GM21390 (cell line): ENCODE data around the gene MYOD1.

Experiments used
- ATAC-seq: cut with Tn5 transposase; IDR thresholded peaks from one replicate; pipeline ENCODE4 v1.9.1; 2021; ENCODE audit not compliant: unreplicated experiment

MYOD1 gene

DNA sequence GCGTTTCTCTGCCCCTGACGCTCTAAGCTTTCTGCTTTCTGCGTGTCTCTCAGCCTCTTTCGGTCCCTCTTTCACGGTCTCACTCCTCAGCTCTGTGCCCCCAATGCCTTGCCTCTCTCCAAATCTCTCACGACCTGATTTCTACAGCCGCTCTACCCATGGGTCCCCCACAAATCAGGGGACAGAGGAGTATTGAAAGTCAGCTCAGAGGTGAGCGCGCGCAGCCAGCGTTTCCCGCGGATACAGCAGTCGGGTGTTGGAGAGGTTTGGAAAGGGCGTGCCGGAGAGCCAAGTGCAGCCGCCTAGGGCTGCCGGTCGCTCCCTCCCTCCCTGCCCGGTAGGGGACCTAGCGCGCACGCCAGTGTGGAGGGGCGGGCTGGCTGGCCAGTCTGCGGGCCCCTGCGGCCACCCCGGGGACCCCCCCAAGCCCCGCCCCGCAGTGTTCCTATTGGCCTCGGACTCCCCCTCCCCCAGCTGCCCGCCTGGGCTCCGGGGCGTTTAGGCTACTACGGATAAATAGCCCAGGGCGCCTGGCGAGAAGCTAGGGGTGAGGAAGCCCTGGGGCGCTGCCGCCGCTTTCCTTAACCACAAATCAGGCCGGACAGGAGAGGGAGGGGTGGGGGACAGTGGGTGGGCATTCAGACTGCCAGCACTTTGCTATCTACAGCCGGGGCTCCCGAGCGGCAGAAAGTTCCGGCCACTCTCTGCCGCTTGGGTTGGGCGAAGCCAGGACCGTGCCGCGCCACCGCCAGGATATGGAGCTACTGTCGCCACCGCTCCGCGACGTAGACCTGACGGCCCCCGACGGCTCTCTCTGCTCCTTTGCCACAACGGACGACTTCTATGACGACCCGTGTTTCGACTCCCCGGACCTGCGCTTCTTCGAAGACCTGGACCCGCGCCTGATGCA, at the start of gene MYOD1:
MYOD1 (plus strand) TSS at position 544 of the 910 bp plus-strand sequence; CDS start at position 756, 212 bp downstream.
- ATAC-seq: no peak

DNA sequence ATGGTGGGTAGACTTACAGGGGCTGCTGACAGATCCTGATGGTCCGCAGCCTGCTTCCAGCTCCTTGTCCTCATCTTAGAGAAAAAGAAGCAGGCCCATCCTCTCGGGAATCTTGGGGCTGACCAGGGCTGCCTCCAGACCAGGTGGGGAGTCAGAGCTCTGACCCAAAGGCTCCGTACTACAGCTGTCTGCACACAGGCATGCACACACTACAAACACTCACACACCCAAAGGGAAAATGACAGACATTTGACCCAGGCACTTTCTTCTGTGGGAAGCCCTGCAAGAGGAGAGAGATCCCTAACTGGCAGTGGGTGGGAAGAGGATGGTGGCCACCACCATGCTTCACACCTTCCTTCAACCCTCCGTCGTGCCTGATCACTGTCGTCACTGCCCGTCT, 46.9 kb upstream of the MYOD1 start:
- no peak for ATAC-seq

- ATAC-seq: no peak
Measured at GRCh38 chr11:17673951-17674350, 45.4 kb upstream of the MYOD1 start.

DNA sequence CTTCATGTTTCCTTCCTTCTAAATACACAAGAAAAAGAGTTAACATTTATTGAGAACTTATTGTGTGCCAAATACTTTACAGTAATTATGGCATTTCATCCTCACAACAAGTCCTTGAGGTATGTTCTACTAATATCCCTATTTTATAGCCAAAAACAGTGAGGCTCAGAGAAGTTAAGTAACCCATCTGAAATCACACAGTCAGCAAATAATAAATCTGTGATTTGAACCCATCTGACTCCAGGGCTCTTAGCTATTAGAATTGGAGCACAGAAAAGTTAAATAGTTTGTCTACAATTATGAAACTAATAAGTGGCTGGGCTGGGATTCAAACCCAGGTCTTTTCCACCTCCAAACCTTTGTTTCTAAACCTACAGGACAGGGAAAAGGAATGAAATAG, 36.5 kb upstream of the MYOD1 start:
- ATAC-seq: no peak

GRCh38 chr11:17683377-17684161, 35.8 kb upstream of the MYOD1 start:
- no peak for ATAC-seq

DNA sequence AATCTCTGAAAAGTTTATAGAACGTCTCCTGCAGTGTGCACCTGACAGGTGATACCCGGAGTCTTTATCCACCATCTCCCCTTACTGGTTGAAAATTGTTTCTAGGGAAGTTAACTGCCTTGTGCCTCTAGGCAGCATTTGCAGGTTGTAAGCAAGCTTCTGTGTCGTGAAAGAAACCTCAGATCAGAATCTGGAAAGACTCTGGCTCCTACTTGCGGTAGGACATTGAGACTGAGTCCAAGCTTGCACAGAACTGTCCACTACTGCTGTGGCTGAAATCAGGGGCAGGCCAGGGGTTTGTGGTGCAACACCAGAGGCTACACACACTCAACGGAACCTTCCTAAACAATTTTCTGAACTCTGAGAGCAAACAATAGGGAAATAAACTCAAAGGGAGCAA, 34.8 kb upstream of the MYOD1 start:
- no peak for ATAC-seq

DNA sequence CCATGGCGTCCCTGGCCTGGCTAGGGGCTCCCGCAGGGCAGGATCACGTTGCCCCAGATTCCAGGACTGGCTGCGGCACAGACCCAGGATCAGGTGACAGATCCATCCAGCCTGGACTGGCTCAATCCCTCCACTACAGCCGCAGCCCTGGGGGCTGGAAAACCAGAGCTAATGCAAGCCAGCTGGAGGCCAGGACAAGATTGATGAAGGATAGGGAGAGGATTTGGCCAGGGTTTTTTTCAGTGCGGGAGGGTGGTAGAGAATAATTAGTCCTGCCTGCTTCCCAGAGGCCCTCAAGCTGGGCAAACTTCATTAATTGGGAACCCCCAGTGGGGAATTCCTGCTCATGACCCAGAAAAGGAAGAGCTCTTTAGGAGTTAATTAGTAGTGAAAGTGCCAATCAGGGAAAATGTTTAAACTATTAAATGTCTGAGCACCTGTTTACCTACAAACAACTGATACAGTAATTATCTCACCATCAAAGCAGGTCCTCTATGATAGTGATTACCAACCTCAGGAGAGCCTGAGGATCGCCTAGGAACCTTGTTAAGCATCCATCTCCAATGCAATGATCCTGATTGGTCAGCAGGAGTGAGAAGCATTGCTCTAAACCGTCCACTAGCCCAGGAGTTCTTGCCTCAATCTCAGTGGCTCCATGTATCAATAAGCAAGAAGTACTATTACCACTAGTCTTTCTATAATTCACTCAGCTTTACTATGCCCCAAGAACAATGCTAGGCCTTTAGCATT, 33.0 kb upstream of the MYOD1 start:
- no peak for ATAC-seq

DNA sequence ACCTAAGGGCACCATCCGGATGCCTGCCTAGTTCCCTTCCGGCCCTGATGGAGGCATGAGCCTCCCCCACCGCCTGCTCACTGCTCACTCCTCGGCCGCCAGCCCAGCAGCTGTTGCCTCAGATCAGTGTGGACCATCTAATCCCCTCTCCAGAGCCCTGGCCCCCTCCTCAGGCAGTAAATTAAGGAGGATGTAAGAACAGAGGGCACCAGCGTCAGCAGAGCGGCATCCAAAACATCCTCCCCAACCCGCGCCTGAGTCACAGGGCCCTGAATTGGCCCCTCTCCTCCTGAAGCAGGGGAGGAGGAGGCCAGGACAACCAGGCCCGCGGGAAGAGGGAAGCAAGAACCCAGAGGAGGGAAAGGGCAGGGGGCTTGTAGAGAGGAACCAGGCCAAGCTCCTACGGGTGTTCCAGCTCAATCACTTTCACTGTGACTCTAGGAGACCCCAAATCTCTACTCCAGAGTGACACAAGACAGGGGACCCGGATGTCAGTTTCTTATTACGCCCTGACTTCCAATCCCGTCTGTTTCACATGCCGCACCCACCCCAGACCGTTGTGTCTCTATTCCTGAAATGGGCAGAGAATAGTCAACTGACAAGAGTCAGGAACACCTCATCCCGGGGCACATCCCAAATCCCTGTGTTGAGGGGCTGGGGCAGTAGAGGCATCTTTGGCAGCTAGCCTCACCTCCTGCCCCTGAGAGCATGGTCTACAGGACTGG, 31.3 kb upstream of the MYOD1 start:
- ATAC-seq: no peak

GRCh38 chr11:17691550-17691949, 27.8 kb upstream of the MYOD1 start:
- ATAC-seq: no peak

DNA sequence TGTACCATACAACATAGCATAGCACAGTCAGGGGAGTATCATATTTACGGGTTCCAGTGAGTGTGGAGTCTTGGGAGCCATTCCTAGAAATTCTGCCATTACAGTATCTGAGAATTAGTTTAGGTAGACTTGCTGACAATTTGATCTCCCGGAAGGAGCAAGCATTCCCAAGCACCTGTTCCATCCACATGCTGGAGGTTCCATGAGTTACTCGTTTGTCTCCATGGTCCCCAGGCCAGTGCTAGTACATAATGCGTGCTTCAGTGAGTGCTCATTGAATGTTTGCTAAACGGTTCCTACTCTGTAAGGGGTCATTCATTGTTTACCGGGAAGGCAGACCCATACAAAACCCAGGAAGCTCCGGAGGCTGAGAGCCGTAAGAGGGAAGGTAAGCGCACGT, 27.4 kb upstream of the MYOD1 start:
- no peak for ATAC-seq

GRCh38 chr11:17692931-17693330, 26.4 kb upstream of the MYOD1 start:
- no peak for ATAC-seq

GRCh38 chr11:17693531-17693930, 25.8 kb upstream of the MYOD1 start:
- ATAC-seq: no peak

DNA sequence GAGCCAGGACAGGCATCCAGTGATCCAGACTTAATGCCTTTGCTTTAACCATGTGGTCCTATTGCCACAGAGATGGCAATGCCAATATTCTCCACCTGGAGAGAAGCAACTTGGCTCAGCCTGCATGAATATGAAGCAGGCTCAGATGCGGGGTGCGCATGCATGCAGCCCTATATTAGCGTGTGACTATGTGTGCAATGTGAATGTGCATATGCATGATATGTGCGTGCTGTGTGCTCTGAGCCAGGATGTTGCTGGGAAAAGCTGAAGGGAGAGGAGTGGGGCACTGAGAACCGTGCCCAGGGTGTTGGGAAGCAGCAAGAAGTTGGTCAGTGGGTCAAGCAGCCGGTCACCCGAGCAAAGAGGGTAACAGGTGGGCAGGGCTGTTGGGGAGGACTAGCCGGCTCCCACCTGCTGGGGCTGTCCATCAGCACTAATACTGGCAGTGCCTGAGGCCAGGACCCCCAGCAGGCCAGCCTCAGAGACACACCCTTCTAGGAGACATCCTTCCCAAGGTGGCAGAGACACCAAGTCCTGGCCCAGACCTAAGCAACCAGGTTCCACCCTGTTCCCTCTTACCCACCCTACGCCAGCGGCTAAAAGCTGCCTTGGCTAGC, 24.8 kb upstream of the MYOD1 start:
- ATAC-seq: no peak

DNA sequence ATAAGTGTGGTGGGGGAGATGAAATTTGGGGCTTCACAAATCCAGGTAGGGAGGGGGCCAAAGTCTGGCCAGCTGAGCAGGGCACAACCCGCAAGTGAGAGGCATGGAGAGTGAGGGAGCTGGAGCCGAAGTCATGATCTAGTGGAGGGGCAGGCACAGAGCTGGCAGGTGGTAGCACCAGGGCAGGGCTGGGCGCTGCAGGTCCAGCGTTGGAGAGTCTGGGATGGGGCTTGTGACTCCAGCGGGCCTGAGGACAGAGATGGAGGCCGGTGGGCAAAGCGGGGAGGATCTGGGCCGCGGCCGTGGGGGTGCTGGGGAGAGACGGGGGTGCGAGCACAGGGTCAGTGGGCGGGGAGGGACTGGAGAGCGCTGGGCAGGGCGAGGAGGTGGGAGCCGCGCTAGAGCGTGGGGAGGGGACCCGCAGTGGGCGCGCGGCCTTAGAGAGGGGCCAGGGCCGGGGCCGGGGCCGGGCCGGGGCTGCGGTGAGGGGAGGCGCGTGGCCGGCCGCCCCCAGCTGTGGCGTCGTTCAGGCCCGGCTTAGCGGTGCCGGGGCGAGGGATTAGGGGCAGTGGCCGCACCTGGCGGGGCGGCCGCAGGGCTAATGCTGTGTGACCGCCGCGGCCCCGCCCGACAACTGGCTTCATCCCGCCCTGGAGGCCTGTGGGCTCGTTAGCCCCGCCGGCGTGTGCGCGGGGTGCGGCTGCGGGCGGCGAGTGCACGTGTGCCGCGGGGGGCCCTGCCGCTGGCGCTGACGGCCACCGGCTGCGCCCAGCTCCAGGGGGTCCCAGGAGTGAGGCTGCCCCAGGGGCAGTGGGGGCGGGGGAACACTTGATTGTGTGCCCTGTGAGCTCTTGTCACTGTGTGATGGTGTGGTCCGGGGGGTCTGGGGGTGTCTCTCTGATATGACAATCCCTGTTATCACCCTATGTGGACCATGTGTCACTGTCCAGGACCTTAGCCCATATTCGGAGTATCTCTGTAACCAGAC, 23.6 kb upstream of the MYOD1 start:
- no peak for ATAC-seq

GRCh38 chr11:17696741-17697140, 22.6 kb upstream of the MYOD1 start:
- ATAC-seq: no peak

- no peak for ATAC-seq
Measured at GRCh38 chr11:17697175-17697949, 22.0 kb upstream of the MYOD1 start.

DNA sequence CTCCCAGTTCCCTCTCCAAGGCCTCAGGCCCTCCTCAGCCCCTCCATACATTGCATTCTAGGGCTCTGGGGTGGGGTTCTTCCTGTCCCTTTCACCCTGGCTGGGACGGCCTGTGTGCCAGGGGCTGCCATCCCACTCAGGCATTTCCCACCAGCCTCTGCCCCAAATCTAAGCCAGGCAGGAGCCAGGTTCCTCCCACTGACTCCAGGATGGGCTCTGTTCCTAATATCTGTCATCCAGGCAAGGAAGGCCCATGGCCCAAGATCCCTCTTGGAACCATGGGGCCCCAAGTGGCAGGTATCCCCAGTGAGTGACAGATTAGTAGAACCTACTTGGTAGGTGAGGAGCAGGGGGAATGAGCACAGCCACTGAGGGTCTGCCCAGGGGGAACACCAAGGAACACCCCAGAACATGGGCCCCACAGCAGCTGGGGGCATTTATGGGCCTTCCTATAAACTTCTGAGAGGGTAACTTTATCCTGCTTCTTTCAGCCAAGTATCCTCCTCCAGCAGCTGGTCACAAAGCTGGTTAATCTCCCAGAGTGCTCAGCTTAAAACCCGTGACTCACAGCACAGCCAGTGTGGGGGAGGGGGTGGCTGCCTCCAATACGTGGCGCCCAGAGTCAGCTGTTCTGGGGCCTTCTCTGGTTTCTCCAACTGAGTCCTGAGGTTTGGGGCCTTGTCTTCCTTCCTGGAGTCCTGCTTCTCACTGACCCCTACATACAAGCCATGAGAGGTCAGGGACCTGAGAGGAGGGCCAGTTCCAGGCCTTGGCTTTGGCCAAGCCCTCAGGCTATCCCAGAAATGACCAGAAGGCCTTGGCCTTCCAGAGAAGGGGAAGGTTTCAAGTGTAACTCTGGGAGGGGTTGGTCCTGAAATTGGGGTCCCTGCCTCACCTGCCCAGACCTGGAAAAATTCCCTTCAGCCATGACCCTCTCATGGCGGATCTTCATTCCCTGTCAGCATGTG, 19.9 kb upstream of the MYOD1 start:
- no peak for ATAC-seq
